ENCODE measurements around the gene FAM184A.
"Not testable (repeated sequence)": the region's sequence is repeated elsewhere in the genome, so short reads cannot be mapped to it uniquely, and the experiment has no call there.

Gene FAM184A

DNA sequence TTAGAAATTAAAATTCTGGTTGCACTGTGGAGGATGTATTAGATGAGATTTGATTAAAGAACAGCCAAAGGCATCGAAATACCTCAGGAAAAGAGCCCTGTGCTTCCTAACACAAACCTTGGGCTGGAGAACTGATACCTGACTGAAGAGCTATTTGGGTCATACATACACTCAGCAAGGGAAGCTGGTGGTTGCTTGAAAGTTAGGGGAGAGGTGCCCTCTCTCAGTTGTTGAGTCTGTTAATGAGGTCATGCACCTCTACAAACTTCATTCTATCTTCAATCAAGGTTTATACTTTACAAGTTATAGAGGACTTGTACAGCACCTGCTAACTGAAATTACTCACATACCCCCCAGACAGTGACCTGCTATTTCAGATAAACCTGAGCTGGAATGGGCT lies 25.5 kb downstream of the FAM184A start:
- no peak for DNase-seq

DNA sequence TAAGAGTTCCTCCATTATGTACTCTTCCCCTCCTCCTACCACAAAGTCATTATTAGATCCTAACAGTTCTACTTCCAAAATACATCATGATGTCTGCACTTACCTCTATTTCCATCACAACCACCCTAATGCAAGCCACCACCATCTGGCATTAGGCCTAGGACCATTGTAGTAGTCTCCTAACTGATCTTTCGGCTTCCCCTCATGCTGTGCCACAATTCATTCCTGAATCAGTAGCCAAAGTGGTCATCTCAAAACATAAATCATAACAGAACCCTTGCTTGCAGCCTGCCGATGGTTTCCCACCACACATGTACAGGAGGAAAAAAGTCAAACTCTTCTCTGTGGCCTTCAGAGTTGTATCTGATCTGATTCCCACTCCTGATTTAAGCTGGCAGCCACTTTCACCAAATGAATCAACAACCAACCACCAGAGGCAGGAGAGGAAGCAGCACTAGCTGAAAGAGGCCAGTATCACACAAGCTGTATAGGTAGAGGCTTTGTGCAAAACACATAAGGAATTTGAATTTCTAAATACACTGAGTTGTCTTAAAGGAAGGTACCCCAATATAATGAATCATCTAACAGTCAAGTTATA lies 26.1 kb downstream of the FAM184A start:
- DNase-seq = no peak

DNA sequence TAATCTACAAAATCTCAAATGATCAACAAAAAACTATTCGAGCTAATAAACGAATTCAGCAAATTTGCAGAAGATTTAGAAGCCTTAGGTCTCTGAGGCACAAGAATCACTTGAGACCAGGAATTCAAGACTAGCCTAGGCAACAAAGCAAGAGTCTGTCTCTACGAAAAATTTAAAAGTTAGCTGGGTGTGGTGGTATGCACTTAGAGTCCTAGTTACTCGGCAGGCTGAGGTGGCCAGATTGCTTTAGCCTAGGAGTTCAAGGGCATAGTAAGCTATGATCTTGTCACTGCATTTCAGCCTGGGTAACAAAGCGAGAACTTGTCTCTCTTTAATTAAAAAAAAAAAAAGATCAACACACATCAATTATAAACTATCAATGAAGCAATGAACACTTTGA lies 34.2 kb downstream of the FAM184A start:
- DNase-seq = no peak

DNA sequence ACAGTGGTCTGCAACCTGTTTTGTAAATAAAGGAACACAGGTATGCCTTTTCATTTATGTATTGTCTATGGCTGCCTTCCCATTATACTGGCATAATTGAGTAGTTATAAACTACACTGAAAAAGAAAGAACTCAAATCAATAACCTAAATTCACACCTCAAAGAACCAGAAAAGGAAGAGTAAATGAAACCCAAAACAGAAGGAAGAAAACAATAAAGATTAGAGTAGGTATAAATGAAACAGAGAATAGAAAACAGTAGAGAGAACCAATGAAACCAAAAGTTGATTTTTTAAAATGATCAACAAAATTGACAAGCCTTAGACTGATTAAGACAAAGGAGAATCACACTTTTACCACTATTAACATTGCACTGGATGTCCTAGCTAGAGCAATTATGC lies 34.7 kb downstream of the FAM184A start:
- DNase-seq = no peak

DNA sequence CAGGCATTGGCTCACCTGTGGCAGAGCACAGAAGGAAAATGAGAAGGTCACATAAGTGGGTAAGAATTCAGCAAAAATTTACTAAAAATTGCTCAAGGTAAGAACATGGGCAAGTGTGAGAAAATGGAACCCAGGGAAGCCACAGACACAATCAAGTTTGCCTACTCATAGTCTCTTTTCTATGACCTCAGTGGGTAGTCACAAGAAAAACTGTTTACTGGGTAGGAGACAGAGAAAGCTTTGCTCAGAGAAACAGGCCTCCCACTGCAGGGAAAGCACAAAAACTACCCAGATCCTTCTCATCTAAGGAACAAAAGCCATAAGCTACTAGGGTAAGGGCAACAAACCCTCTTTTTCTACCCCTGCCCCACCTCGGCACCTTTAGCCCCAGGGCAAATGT lies 35.2 kb downstream of the FAM184A start:
- DNase-seq = no peak

DNA sequence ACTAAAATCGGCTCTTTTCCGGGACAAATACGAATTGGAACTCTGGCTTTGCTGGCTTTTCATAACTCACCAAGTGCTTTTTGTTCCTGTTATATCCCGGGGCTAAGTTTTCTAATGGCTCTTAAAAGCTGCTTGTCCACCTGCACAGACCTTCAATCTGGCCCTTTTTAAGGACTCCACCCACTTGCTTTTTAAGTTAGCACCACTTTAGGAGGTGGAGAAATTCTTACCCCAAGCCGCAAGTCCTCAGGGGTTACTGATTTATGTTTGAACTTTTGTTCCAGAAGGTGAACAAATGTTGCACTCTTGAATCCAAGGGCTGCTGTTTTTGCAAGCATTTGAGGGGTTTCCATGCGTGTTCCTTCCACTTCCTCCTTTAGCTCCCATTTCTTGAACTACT lies 37.8 kb downstream of the FAM184A start:
- DNase-seq = no peak

DNA sequence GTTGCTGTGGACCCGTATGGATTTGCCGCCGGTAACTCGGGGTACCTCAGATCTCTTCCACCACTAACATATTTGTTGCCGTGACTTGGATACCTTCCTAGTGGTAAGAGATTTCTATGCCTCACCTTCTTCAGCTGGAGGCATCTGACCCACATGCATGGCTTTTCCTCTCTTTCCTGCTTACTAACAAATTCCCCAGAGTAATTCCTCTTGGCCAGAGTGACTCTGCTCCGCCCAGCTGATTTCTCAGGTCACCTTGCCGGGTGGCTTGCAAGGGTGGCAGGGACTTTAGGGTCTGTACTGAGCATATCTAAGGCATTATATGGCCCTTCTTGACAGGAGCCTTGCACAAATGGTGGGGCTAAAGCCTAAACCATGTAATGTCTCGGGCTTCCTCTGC lies 38.2 kb downstream of the FAM184A start:
- DNase-seq = no peak

DNA sequence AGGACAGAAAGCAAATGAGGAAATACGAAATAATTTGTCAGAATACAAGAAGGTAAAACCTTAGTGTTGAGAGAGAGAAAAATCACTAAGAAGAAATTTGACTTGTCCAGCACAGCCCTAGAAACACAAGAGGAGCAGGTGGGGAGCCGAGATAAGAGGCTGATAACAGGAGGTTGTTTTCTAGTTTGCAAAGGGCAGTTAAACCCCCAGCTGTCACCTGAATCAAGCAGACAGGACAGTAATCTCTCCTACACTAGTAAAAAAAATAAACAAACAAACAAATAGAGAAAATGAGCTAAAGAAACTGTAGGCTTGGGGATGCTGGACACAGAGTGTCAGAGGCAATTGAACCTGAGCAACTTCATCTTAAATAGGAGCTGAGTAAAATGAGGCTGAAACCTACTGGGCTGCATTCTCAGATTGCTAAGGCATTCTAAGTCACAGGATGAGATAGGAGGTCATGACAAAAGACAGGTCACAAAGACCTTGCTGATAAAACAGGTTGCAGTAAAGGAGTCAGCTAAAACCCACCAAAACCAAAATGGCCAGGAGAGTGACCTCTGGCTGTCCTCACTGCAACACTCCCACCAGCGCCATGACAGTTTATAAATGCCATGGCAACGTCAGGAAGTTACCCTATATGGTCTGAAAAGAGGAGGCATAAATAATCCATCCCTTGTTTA lies 40.4 kb downstream of the FAM184A start:
- DNase-seq = no peak

DNA sequence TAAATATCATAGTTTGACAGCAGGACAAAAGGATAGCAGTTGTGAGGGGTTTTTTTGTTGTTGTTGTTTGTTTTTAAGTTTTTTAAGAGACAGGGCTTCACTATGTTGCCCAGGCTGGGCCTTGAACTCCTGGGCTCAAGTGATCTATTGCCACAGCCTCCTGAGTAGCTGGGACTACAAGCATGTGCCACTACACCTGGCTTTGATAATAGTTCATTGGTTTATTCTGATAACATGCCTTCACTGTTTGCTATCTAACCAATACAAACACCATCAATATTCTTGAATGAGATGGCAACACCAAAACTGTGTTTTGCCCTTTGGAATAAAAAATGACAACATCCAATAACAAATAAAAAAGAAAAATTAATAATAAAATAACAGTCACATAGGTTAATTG lies 41.2 kb downstream of the FAM184A start:
- DNase-seq = no peak

DNA sequence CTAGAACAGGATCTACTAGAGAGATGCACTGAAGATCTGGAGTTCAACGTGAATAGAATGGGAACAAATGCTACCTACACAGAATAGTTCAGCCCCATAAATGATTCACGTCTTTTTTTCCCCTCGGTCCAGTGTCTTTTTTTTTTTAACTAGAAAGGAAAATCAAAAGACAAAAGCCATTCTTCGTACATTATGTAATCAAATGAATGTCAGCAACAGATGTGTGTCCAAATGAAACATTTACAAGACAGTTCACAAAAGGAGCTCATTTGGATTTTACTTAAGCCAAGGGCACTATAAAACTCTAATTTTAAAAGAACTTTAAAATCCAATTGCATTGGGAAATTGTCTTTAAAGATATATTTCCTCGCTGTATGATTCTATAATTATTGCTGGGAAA lies 42.4 kb downstream of the FAM184A start:
- DNase-seq = no peak

DNA sequence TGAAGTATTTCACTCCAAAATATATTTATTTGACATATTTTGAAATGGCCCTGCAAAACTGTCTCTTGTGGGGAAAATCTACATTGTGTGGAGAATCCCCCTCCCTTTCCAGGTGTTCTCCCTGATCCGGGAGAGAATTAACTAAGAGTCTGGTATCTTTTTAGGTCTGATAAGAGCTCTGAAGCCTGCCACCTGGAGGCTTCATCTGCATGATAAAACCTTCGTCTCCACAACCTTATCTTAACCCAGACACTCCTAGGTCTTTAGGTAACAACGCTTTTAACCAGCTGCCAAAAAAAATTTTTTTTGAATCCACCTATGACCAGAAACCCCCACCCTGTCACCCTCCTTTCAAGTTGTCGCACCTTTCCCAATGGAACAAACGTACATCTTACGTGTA lies 43.0 kb downstream of the FAM184A start:
- no peak for DNase-seq

DNA sequence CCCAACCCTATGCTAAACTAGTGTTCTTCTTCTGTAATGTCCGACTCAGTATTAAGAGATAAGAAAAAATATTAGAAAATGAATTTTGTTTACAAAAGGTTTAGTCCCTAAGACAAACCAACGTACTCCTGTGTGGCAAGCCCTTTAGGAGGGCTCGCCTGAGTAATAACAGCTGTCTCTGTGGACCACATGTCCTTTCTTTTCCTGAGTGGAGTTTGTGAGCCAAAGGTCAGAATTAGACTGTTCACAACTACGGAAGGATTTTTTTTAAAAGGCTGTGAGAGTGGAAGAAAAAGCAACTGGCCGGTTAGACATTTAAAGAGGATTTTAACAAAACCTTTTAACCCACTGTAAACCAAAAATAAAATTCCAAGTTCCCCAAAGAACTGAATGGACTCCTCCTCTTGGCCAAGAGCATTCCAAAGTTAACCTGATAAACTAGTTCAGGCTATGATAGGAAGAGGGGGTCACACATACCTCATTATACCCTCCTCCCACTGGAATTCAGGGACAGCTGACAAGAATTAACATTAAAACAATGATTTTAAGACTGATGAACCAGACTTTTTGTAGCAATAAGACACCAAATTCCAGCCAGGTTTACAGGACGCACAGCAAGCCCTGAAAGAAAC lies 43.5 kb downstream of the FAM184A start:
- DNase-seq = no peak

DNA sequence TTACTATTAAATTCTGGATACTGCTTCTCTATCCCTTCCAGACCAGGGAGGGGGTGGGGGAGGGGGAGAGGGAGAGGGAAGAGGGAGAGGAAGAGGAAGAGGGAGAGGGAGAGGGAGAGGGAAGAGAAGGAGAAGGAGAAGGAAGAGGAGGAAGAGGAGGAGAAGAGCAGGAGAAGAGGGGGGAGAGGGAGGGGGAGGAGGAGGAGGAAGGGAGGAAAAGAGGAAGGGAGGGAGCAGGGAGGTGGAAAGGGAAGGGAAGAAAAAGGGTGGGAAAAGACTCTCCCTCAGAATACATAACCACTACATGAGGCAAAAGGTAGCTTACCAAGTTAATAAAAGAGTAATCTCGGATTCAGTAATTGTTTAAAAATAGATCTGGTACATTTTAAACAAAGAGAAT lies 46.0 kb downstream of the FAM184A start:
- no peak for DNase-seq

DNA sequence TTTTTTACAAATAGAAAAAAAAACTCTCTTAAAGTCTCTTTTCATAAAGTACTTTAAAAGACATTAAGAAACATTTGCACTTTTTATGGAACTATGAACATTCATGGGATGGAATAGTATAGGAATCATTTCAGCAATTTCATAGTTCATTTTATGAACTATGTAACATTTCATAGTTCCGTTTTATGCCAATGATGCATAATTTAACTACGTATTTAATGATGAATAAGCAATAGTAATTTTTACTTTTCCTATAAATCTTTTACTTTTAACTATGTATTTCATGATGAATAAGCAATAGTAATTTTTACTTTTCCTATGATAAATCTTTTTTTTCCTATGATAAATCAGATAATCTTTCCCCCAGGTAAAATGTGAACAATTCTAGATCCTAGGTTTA lies 47.7 kb downstream of the FAM184A start:
- DNase-seq = no peak

DNA sequence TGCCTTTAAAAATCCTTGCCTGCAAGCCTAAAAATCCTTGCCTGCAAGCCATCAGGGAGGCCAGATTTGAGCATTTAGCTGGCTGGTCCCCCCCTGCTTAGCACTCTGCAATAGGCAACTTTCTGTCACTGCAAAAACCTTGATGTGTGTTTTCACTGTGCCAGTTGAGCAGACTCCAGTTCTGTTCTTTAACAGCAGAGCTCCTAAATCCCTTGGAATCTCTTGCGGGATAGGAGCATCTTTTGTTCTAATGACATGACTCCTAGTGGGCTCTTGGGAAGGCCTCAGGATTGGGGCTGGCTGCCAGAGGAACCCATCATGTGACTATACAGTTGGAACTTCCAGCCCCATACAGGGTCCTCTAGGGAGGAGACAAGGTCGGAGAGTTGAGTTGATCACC lies 50.4 kb downstream of the FAM184A start:
- DNase-seq = no peak

DNA sequence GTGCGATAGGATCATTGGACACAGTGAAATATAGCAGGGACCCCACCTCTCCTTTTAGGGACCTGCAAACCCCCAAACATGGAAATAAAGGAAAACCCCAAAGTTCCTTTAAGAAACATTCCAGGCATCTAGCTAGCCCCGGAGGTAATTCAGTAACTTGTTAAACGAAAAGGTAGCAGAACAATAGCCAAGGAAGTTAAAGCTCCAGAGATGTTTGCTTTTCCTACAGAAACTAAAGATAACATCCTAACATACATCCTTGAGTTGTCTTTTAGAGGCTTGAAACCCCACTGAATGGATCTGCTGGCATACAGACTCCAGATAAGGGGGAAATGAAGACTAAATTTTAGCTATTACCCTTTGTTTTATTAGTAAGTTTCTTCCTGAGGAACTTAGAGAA lies 51.0 kb downstream of the FAM184A start:
- DNase-seq = no peak

DNA sequence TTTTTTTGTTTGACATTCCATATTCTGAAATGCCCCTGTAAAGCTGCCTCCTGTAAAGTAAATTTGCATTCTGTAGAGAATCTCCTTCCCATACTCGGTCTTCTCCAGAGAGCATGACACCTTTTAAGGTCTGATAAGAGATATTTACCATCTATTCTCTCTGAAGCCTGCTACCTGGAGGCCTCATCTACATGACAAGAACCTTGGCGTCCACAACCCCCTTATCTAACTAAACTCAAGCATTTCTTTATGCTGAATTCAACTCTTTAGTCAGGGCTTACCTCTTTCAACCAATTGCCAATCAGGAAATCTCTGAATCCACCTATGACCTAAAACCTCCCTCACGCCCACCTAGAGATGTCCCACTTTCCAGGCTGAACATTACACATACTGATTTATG lies 51.6 kb downstream of the FAM184A start:
- no peak for DNase-seq

DNA sequence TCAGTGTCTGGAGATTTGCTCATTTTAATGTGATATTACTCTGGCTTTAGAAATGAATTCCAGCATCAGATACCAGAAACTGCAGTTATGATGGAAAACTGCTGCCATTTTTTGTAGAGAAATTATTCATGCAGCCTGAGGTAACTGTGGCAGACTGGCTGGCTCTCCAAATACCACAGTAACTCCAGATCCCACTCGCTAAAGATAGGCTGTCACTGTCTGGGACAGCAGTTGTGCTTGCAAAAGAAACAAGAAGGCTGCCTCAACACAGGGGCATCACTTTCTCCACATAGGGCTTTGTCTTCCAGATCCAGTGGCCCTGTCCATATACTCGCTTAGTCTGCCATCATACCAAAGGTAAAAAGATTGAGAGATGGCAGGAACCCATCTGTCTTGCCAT lies 52.7 kb downstream of the FAM184A start:
- no peak for DNase-seq

DNA sequence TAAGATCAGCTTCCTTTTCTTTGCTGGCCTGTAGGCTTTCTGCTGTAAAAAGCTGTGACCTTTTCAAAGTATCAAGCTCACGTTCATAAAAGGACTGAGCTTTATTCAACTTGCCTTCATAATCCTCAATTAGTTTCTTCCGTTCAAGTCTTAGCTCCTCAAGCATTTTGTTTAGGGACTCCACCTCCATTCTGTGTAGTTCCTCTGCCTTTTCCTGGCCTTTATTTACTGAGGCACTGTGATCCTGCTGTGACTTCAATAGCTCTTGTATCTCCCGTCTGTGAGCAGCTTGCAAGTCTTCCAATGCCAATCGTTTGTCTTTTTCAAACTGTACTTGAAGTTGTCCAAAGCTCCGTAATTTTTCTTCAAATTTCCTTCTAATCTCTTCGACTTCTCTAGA lies 54.4 kb downstream of the FAM184A start:
- no peak for DNase-seq

DNA sequence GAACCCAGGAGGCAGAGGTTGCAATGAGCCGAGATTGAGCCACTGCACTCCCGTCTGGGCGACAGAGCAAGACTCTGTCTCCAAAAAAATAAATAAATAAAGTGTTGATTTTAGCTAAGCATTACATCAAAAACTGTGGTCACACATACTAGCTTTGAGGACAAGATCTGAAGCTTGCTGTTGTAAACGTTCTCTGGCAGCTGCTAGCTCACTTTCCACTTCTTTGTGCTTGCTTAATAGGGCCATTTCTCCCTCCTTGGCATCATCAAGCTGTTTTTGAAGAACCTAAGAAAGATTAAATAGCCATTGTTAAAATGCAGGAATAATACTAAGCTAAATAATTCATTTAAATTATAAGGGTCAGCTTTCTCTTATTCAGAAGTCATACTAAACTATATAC lies 55.7 kb downstream of the FAM184A start:
- no peak for DNase-seq

DNA sequence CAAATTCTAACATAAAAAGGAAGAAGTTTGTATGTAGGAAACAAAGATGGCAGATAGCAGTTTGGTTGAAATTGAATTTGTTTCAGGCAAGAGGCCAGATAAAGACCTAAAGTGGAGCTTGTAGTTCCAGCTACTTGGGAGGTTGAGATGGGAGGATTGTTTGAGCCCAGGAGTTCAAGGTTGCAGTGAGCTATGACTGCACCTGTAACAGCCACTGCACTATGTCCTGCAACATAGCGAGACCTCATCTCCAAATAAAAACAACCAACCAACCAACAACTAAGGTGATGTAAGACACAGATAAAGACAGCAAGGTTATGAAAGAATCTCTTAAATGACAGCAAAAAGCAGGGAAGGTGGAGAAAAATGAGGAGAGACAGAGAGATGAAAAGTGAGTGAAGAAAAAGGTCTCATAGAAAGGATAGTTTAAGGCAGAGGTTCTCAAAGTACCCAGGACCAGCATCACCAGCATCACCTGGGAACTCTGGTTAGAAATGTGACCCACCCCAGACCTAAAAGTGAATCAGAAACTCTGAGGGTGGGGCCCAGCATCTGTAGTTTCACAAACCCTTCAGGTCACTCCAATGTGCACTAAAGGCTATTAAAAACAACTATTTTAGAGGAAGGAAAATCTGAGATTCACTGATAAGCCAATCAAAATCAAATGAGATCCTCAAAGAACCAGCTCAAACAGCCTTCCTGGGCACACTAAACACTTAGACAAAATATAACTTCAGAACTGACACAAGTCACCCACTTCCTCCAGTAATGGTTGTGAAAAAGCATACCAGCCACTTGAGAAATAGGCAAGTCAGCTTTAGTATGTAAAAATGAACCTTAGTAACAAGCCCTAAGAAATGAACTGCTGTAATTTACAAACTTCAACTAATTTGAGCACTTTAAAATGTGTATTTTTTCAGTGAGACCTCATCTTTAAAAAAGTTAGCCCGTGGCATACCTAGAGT lies 57.6 kb downstream of the FAM184A start:
- DNase-seq = no peak

DNA sequence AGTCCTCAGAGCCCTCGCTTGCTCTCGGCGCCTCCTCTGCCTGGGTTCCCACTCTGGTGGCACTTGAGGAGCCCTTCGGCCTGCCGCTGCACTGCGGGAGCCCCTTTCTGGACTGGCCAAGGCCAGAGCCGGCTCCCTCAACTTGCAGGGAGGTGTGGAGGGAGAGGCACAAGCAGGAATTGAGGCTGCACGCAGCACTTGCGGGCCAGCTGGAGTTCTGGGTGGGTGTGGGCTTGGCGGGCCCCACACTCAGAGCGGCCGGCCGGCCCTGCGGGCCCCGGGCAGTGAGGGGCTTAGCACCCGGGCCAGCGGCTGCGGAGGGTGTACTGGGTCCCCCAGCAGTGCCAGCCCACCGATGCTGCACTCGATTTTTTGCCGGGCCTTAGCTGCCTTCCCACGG lies 63.3 kb downstream of the FAM184A start:
- DNase-seq = not testable (repeated sequence)

DNA sequence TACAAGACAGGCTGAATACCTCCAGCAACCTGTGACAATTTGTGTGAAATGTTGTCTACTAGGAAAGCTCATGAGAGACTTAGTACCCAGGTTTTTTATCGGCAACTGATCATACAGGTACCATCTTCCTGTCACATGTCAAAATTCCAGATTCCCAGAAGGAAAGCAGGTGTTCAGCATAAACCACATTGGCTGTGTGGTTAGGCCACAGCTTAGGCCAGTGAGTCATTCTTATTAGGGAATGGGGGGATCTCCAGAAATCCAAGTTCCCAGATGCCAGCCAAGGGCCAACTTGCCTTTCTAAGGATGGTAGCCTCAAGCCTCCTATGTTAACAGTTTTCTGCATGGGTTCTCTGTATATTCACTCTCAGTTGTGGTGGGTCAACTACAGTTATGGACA lies 65.9 kb downstream of the FAM184A start:
- DNase-seq = no peak

DNA sequence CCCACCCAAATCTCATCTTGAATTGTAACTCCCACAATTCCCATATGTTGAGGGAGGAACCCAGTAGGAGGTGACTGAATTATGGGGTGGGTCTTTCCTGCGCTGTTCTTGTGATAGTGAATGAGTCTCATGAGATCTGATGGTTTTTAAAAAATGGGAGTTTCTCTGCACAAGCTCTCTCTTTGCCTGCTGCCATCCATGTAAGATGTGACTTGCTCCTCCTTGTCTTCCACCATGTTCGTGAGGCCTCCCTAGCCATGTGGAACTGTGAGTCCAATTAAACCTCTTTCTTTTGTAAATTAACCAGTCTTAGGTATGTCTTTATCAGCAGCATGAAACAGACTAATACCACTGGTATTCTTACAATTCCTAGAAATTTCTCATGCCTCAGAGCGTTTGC lies 69.2 kb downstream of the FAM184A start:
- DNase-seq = not testable (repeated sequence)
